Measurements from ENCODE around the gene LRCH4. TPM values are rescaled to one million over a fixed set of nuclear protein-coding genes. Genes with fewer than 3 reads are reported as not detected.
"Not testable (repeated sequence)": the region's sequence is repeated elsewhere in the genome, so short reads cannot be mapped to it uniquely, and the experiment has no call there.

Gene LRCH4
- total RNA-seq, 1 donor from 2014 or later, result 42.0 TPM

DNA sequence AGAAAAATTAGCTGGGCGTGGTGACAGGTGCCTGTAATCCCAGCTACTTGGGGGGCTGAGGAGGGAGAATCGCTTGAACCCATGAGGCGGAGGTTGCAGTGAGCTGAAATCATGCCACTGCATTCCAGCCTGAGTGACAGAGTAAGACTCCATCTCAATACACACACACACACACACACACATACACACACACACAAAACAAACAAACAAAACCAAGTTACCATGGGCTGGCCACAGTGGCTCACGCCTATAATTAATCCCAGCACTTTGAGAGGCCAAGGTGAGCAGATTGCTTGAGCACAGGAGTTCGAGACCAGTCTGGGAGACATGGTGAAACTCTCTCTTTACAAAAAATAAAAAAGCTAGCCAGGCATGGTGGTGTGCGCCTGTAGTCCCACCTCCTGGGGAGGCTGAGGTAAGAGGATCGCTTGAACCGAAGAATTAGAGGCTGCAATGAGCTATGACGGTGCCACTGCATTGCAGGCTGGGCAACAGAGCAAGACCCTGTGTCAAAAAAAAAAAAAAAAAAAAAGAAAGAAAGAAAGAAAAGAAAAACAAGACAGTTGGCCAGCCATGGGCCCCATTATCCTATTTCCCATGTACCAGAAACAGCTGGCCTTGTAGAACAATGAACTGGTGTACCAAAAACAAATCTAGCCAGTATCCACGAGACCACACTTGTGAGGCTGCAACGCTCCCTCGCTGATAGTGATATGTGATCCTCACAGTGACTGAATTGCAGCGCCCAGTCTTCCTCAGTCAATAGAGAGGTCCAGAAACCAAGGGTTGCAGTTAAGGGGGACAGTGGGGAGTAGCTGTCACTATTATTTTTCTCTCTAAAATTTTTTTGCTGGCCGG is 53.5 kb downstream of the LRCH4 start:
- Mint-ChIP-seq H3K27me3 (ENCODE audit: low read depth) (peaks cover 4% of the 10 kb centered on the region), H3K36me3 (ENCODE audit: low read depth) (no peaks in the 10 kb centered on the region), H3K27ac (ENCODE audit: unreplicated experiment) (no peak overlapping the region), H3K4me3 (ENCODE audit: unreplicated experiment) (no peak overlapping the region), H3K4me1 (ENCODE audit: low read depth) (peaks cover 3% of the 10 kb centered on the region), H3K9me3 (ENCODE audit: low read depth) (no peaks in the 10 kb centered on the region)
- TF ChIP-seq, protein P1, sequence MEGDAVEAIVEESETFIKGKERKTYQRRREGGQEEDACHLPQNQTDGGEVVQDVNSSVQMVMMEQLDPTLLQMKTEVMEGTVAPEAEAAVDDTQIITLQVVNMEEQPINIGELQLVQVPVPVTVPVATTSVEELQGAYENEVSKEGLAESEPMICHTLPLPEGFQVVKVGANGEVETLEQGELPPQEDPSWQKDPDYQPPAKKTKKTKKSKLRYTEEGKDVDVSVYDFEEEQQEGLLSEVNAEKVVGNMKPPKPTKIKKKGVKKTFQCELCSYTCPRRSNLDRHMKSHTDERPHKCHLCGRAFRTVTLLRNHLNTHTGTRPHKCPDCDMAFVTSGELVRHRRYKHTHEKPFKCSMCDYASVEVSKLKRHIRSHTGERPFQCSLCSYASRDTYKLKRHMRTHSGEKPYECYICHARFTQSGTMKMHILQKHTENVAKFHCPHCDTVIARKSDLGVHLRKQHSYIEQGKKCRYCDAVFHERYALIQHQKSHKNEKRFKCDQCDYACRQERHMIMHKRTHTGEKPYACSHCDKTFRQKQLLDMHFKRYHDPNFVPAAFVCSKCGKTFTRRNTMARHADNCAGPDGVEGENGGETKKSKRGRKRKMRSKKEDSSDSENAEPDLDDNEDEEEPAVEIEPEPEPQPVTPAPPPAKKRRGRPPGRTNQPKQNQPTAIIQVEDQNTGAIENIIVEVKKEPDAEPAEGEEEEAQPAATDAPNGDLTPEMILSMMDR (IDR thresholded peaks at IDR 0.05), result no peak
- DNase-seq (ENCODE audit: low spot score), result no peak

DNA sequence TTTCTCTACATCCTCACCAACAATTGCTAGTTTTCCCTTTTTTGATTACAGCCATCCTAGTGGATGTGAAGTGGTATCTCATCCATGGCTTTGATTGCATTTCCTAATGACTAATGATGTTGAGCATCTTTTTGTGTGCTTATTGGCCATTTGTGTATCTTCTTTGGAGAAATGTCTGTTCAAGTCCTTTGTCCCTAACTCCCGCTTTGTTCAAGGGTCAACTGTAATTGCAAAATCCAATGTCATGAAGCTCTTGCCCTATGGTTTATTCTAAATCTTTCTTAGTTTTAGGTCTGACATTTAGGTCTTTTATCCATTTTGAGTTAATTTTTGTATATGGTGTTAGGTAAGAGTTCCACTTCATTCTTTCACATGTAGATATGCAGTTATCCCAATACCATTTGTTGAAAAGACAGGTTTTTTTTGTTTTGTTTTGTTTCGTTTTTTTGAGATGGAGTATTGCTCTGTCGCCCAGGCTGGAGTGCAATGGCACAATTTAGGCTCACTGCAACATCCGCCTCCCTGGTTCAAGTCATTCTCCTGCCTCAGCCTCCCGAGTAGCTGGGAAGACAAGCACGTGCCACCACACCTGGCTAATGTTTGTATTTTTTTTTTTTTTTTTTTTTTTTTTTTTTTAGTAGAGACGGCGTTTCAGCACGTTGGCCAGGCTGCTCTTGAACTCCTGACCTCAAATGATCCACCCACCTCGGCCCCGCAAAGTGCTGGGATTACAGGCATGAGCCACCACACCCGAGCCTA is 57.6 kb downstream of the LRCH4 start:
- DNase-seq (ENCODE audit: low spot score); H3K4me3 Mint-ChIP-seq (ENCODE audit: unreplicated experiment); H3K27ac Mint-ChIP-seq (ENCODE audit: unreplicated experiment); H3K9me3 Mint-ChIP-seq (ENCODE audit: low read depth); H3K4me1 Mint-ChIP-seq (ENCODE audit: low read depth); H3K27me3 Mint-ChIP-seq (ENCODE audit: low read depth); H3K36me3 Mint-ChIP-seq (ENCODE audit: low read depth): not testable (repeated sequence)

Other genes with a start within 250 kb of the LRCH4 start
- 19.1 to 32.2 TPM (median 20.3 TPM) in 3 replicates for gene PILRB, start 228.0 kb downstream of the LRCH4 start, total RNA-seq
- 0.60 to 0.92 TPM (median 0.62 TPM) in 3 replicates for gene PILRA, start 212.6 kb downstream of the LRCH4 start, total RNA-seq
- gene ZCWPW1, start 157.4 kb downstream of the LRCH4 start, total RNA-seq, result 2.3 to 3.8 TPM (median 2.6 TPM) in 3 replicates
- gene MEPCE, start 156.3 kb downstream of the LRCH4 start, total RNA-seq, result 30.9 to 39.1 TPM (median 31.8 TPM) in 3 replicates
- gene PPP1R35, start 149.6 kb downstream of the LRCH4 start, total RNA-seq, result 20.5 to 23.0 TPM (median 21.0 TPM) in 3 replicates
- 0.42 to 0.87 TPM in 2 of 3 replicates, not detected in the other for gene SPACDR, start 121.9 kb downstream of the LRCH4 start, total RNA-seq
- 24.0 to 34.1 TPM (median 33.0 TPM) in 3 replicates for gene TSC22D4, start 106.9 kb downstream of the LRCH4 start, total RNA-seq
- gene NYAP1, start 102.2 kb downstream of the LRCH4 start, total RNA-seq, result 0.77 to 0.95 TPM (median 0.87 TPM) in 3 replicates
- 7.7 to 8.2 TPM (median 7.8 TPM) in 3 replicates for gene AGFG2, start 46.9 kb downstream of the LRCH4 start, total RNA-seq
- 0.70 to 1.1 TPM in 2 of 3 replicates, not detected in the other for gene SAP25, start 12.2 kb downstream of the LRCH4 start, total RNA-seq
- 0.57 to 1.2 TPM (median 0.82 TPM) in 3 replicates for gene FBXO24, start 199 bp upstream of the LRCH4 start, total RNA-seq
- gene PCOLCE, start 16.2 kb upstream of the LRCH4 start, total RNA-seq, result 153 to 203 TPM (median 153 TPM) in 3 replicates
- 13.9 to 17.5 TPM (median 17.3 TPM) in 3 replicates for gene MOSPD3, start 26.4 kb upstream of the LRCH4 start, total RNA-seq
- 0.87 to 2.1 TPM (median 1.8 TPM) in 3 replicates for gene TFR2, start 55.4 kb upstream of the LRCH4 start, total RNA-seq
- gene ACTL6B, start 70.3 kb upstream of the LRCH4 start, total RNA-seq, result not detected in 3 replicates
- gene GNB2, start 87.6 kb upstream of the LRCH4 start, total RNA-seq, result 191 to 204 TPM (median 202 TPM) in 3 replicates
- 29.2 to 32.8 TPM (median 31.7 TPM) in 3 replicates for gene GIGYF1, start 108.1 kb upstream of the LRCH4 start, total RNA-seq
- gene POP7, start 120.0 kb upstream of the LRCH4 start, total RNA-seq, result 24.2 to 31.8 TPM (median 25.5 TPM) in 3 replicates
- not detected in 3 replicates for gene EPO, start 134.3 kb upstream of the LRCH4 start, total RNA-seq
- gene ZAN, start 147.5 kb upstream of the LRCH4 start, total RNA-seq, result not detected in 3 replicates
- 56.6 to 60.7 TPM (median 59.5 TPM) in 3 replicates for gene EPHB4, start 241.4 kb upstream of the LRCH4 start, total RNA-seq